Measurements from ENCODE around the gene NKAIN1.

DNA sequence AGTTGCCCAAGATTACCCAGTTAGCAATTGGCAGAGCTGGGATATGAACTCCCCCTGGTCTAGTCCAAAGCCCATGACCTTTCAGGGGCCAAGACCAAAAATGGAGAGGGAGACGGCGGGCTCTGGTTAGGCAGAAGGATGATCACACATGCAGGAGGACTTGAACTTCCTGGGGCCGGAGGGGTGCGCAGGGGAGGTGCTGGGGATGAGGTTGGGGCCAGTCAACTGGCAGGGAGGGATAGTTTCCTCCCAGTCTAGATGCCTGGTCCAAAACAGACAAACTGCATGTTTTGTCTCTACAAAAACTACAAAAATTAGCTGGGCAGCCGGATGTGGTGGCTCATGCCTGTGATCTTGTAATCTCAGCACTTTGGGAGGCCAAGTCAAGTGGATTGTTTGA lies 78.1 kb downstream of the NKAIN1 start:
- no peak for TF ChIP-seq POLR2A (IDR thresholded peaks at IDR 0.05)
- TF ChIP-seq, protein P1, sequence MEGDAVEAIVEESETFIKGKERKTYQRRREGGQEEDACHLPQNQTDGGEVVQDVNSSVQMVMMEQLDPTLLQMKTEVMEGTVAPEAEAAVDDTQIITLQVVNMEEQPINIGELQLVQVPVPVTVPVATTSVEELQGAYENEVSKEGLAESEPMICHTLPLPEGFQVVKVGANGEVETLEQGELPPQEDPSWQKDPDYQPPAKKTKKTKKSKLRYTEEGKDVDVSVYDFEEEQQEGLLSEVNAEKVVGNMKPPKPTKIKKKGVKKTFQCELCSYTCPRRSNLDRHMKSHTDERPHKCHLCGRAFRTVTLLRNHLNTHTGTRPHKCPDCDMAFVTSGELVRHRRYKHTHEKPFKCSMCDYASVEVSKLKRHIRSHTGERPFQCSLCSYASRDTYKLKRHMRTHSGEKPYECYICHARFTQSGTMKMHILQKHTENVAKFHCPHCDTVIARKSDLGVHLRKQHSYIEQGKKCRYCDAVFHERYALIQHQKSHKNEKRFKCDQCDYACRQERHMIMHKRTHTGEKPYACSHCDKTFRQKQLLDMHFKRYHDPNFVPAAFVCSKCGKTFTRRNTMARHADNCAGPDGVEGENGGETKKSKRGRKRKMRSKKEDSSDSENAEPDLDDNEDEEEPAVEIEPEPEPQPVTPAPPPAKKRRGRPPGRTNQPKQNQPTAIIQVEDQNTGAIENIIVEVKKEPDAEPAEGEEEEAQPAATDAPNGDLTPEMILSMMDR (IDR thresholded peaks at IDR 0.05) = no peak

Data from heart left ventricle (tissue), 13 donors.